SK-N-SH (cell line): ENCODE data around the gene POLDIP3. TPM values are rescaled to one million over a fixed set of nuclear protein-coding genes. Genes with fewer than 3 reads are reported as not detected.

ENCODE experiments used
- CTCF ChIA-PET: fragments of 300-600, 350-600 bp; formaldehyde crosslinking; extraction: SDS; loops from one replicate; lab custom pipeline; 2021; lab: Yijun Ruan, JAX
- POLR2A ChIA-PET: fragments of 350-600 bp; sonication (Branson Sonifier 250); formaldehyde crosslinking; extraction: SDS; loops from one replicate; lab custom pipeline; 2020; ENCODE audit warnings: antibody characterized with exemption, inconsistent platforms; lab: Yijun Ruan, JAX
- DNase-seq: peaks from one replicate; pipeline ENCODE4 v3.0.0; 2012
- H2AFZ ChIP-seq: fragments of 200-600 bp; sonication (generic); 2 replicates; pipeline ENCODE4 v1.8.1; 2016; ENCODE audit warnings: antibody characterized with exemption, mild to moderate bottlenecking, low read depth
- H3F3A ChIP-seq: fragments of 200-600 bp; sonication (generic); replicated peaks from 2 replicates; pipeline ENCODE3; 2016; ENCODE audit warnings: antibody characterized with exemption, mild to moderate bottlenecking; ENCODE audit not compliant: insufficient read depth
- H3K27ac ChIP-seq, 2 experiments: fragments of 200-500 bp in 1 of 2; fragments of 200-600 bp in 1 of 2; sonication (Bioruptor generic) in 1 of 2; sonication (generic), shearing (Covaris generic) in 1 of 2; 2 replicates each; pipeline versions ENCODE4 v1.5.1 to v1.6.1; 2014 to 2016; ENCODE audit warnings: low read depth in 2 of 2, inconsistent platforms in 1 of 2, low read length in 1 of 2, mild to moderate bottlenecking in 1 of 2, mixed read lengths in 1 of 2
- H3K27me3 ChIP-seq: fragments of 200-600 bp; sonication (generic), shearing (Covaris generic); 2 replicates; pipeline ENCODE4 v1.6.1; 2016; ENCODE audit warnings: mixed run types; ENCODE audit not compliant: insufficient read depth
- H3K36me3 ChIP-seq, 2 experiments: fragments of 200-500 bp in 1 of 2; fragments of 200-600 bp in 1 of 2; sonication (Bioruptor generic) in 1 of 2; sonication (generic) in 1 of 2; replicated peaks in 1 of 2; 2 replicates each; pipeline versions ENCODE3 to v1.5.1; 2014 to 2016; ENCODE audit warnings: low read length in 1 of 2, mild to moderate bottlenecking in 1 of 2; ENCODE audit not compliant: insufficient read depth in 2 of 2, control insufficient read depth in 1 of 2
- H3K4me1 ChIP-seq, 2 experiments: fragments of 200-500 bp in 1 of 2; fragments of 200-600 bp in 1 of 2; sonication (Bioruptor generic) in 1 of 2; sonication (generic), shearing (Covaris generic) in 1 of 2; 2 replicates each; pipeline versions ENCODE4 v1.5.1 to v1.6.1; 2014 to 2016; ENCODE audit warnings: low read depth in 1 of 2, low read length in 1 of 2, mixed run types in 1 of 2; ENCODE audit not compliant: insufficient read depth in 2 of 2, control insufficient read depth in 1 of 2
- H3K4me2 ChIP-seq: fragments of 200-600 bp; sonication (generic), shearing (Covaris generic); 2 replicates; pipeline ENCODE4 v1.6.1; 2017; ENCODE audit warnings: mixed run types
- H3K4me3 ChIP-seq, 2 experiments: fragments of 200-500 bp in 1 of 2; fragments of 200-600 bp in 1 of 2; sonication (Bioruptor generic) in 1 of 2; sonication (generic), shearing (Covaris generic) in 1 of 2; 2 replicates each; pipeline versions ENCODE4 v1.5.1 to v1.8.1; 2014 to 2016; ENCODE audit warnings: low read depth in 2 of 2, inconsistent platforms in 1 of 2, low read length in 1 of 2, mild to moderate bottlenecking in 1 of 2, mixed read lengths in 1 of 2, moderate library complexity in 1 of 2
- H3K79me2 ChIP-seq: fragments of 200-600 bp; sonication (generic); 2 replicates; pipeline ENCODE4 v1.8.1; 2017; ENCODE audit warnings: mild to moderate bottlenecking; ENCODE audit not compliant: insufficient read depth
- H3K9ac ChIP-seq: fragments of 200-600 bp; sonication (generic); 2 replicates; pipeline ENCODE4 v1.6.1; 2017; ENCODE audit warnings: mixed run types
- H3K9me2 ChIP-seq: fragments of 200-600 bp; sonication (generic); 2 replicates; pipeline ENCODE4 v1.6.1; 2017; ENCODE audit warnings: mixed run types
- H3K9me3 ChIP-seq: fragments of 200-600 bp; sonication (generic); 2 replicates; pipeline ENCODE4 v1.6.1; 2017; ENCODE audit warnings: mixed run types, mild to moderate bottlenecking, moderate library complexity
- H4K20me1 ChIP-seq: fragments of 200-600 bp; sonication (generic); 2 replicates; pipeline ENCODE4 v1.6.1; 2017; ENCODE audit warnings: mild to moderate bottlenecking, mixed run types; ENCODE audit not compliant: insufficient read depth
- ELF1 ChIP-seq: IDR thresholded peaks from 2 replicates; pipeline ENCODE4 v1.4.0; 2012
- GABPA ChIP-seq: IDR thresholded peaks from 2 replicates; pipeline ENCODE4 v1.4.0; 2012; ENCODE audit warnings: low read depth, mild to moderate bottlenecking
- JUND ChIP-seq: IDR thresholded peaks from 2 replicates; pipeline ENCODE4 v1.4.0; 2012
- MEF2A ChIP-seq: IDR thresholded peaks from 2 replicates; pipeline ENCODE4 v1.4.0; 2012; ENCODE audit warnings: low read depth, borderline replicate concordance
- MXI1 ChIP-seq: IDR thresholded peaks from 2 replicates; pipeline ENCODE4 v1.6.1; 2012; ENCODE audit warnings: mild to moderate bottlenecking, low read depth, low read length, improper control_type of control experiment
- NFIC ChIP-seq: IDR thresholded peaks from 2 replicates; pipeline ENCODE4 v1.4.0; 2012; ENCODE audit warnings: borderline replicate concordance
- NRF1 ChIP-seq: IDR thresholded peaks from 2 replicates; pipeline ENCODE4 v1.6.1; 2012; ENCODE audit warnings: low read depth, mild to moderate bottlenecking, low read length
- POLR2AphosphoS5 ChIP-seq: IDR thresholded peaks from 2 replicates; pipeline ENCODE4 v1.6.1; 2012; ENCODE audit warnings: low read depth, low read length
- RAD21 ChIP-seq: IDR thresholded peaks from 2 replicates; pipeline ENCODE4 v1.6.1; 2012; ENCODE audit warnings: mild to moderate bottlenecking, low read length
- RCOR1 ChIP-seq: fragments of 150-350 bp; IDR thresholded peaks from 2 replicates; pipeline ENCODE4 v1.6.1; 2017; ENCODE audit warnings: antibody characterized with exemption, low read length
- SIN3A ChIP-seq: IDR thresholded peaks from 2 replicates; pipeline ENCODE4 v1.6.1; 2012; ENCODE audit warnings: low read depth, mild to moderate bottlenecking, low read length, moderate library complexity, borderline replicate concordance
- TAF1 ChIP-seq: IDR thresholded peaks from 2 replicates; pipeline ENCODE4 v1.6.1; 2012; ENCODE audit warnings: low read depth, mild to moderate bottlenecking, low read length, moderate library complexity, borderline replicate concordance
- TCF12 ChIP-seq: IDR thresholded peaks from 2 replicates; pipeline ENCODE4 v1.4.0; 2012
- TEAD4 ChIP-seq: IDR thresholded peaks from 2 replicates; pipeline ENCODE4 v1.4.0; 2012; ENCODE audit warnings: mild to moderate bottlenecking, borderline replicate concordance; ENCODE audit not compliant: insufficient read depth
- YY1 ChIP-seq: IDR thresholded peaks from 2 replicates; pipeline ENCODE4 v1.4.0; 2012; ENCODE audit warnings: low read depth, mild to moderate bottlenecking
- WGBS: methylation state at CpG from one replicate; pipeline ENCODE4 v1.1.6; 2017; ENCODE audit warnings: low lambda C conversion rate; 5-methylcytosine and 5-hydroxymethylcytosine counted together
- polyA plus RNA-seq, 3 experiments: library from polyadenylated mRNA; depleted of rRNA; stranded (reverse); fragments of >200 nt; gene quantifications; 2 replicates each; pipeline ENCODE4 v1.2.3, GENCODE V29; 2012
- TF ChIP-seq, protein P1 (sequence below): IDR thresholded peaks from 2 replicates; pipeline ENCODE4 v1.4.0; 2012; ENCODE audit warnings: low read depth
- TF ChIP-seq, protein P2 (sequence below): IDR thresholded peaks from 2 replicates; pipeline ENCODE4; 2012
- TF ChIP-seq, protein P3 (sequence below): fragments of 150-350 bp; IDR thresholded peaks from 2 replicates; pipeline ENCODE4 v1.6.1; 2017; ENCODE audit warnings: antibody characterized with exemption, low read length, low read depth, borderline replicate concordance

The POLDIP3 gene
- polyA plus RNA-seq, 1 of the 3 experiments (the other 2 are of a cell fraction) = 18.8 TPM

DNA sequence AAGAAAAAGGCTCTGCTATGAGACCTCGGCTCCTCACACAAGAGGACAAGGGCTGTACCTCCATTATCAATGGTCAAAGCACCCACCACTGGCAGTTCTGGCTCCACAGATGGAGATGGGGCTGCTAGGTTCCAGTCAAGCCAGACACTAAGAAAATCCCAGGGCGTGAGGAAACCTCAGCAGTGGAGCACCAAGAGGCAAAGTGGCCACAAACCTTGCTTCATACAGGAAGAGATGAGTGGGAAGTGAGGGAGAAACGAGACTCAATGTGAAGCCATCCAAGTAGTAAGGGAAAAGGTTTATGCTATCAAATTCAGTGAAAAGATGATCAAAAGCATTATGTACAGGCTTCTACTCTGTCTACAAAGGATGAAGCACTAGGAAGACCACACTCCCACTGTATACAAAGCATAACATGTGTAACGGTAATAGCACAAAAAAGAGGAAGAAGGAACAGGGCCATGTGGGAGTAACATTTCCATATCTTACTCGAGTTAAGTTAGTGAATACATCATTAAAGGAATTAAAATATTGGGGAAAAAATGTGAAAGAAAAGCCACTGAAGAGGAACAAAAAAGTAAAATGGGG is 27.0 kb downstream of the POLDIP3 start:
- DNase-seq = no peak
- no peaks in the 10 kb centered on the region for H3K9me3 ChIP-seq
- CTCF ChIA-PET = no interaction called here
- no peak for TF ChIP-seq YY1
- TF ChIP-seq JUND = no peak
- TF ChIP-seq RCOR1 = no peak
- TF ChIP-seq POLR2AphosphoS5 = no peak
- no peak for TF ChIP-seq RAD21
- TF ChIP-seq, all 33 proteins: peak for 0
- H3K9me2 ChIP-seq = no peaks in the 10 kb centered on the region
- H3K4me3 ChIP-seq = no peak overlapping the region
- H3K36me3 ChIP-seq = peaks cover 2 to 32% of the 10 kb centered on the region in 2 experiments
- POLR2A ChIA-PET = no interaction called here
- no peaks in the 10 kb centered on the region for H3K79me2 ChIP-seq
- no peaks in the 10 kb centered on the region for H4K20me1 ChIP-seq
- no peak overlapping the region for H3K4me2 ChIP-seq
- no peak overlapping the region for H2AFZ ChIP-seq
- no peaks in the 10 kb centered on the region for H3K4me1 ChIP-seq
- WGBS = 95% methylated on average over 4 of the region's 5 CpGs
- no peak overlapping the region for H3K27ac ChIP-seq
- no peaks in the 10 kb centered on the region for H3K27me3 ChIP-seq
- H3F3A ChIP-seq = no peaks in the 10 kb centered on the region
- no peak overlapping the region for H3K9ac ChIP-seq

DNA sequence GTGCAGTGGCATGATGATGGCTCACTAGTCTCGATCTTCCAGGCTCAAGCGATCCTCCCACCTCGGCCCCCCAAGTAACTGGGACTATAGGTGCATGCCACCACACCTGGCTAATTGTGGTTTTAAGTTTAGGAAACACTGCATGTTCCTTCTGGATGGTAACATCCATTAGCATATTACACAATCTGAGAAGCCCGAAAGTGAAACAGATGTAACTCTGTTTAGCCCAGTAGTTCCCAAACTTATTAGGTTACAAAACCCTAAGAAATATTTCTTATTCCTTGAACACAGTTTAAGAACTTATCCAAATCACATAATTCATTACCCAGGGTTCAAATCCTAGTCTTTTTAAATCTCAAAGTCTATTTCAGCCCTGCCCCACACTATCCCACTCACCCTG is 28.3 kb downstream of the POLDIP3 start:
- Histone ChIP-seq H3K9me2 (no peaks in the 10 kb centered on the region), H3F3A (no peaks in the 10 kb centered on the region), H3K27ac (no peak overlapping the region), H3K9me3 (no peaks in the 10 kb centered on the region), H3K4me1 (no peaks in the 10 kb centered on the region), H3K9ac (no peak overlapping the region), H3K79me2 (no peaks in the 10 kb centered on the region), H3K27me3 (no peaks in the 10 kb centered on the region), H4K20me1 (no peaks in the 10 kb centered on the region), H2AFZ (no peak overlapping the region), H3K4me3 (no peak overlapping the region), H3K4me2 (no peak overlapping the region), H3K36me3 (peaks cover 2 to 28% of the 10 kb centered on the region in 2 experiments)
- DNase-seq = no peak
- TF ChIP-seq MXI1 (no peak), TCF12 (no peak), ELF1 (no peak), RAD21 (no peak), TAF1 (no peak), JUND (no peak), GABPA (no peak), NRF1 (no peak), MEF2A (no peak), NFIC (no peak), RCOR1 (no peak), TEAD4 (no peak), SIN3A (no peak)
- TF ChIP-seq, protein P1, sequence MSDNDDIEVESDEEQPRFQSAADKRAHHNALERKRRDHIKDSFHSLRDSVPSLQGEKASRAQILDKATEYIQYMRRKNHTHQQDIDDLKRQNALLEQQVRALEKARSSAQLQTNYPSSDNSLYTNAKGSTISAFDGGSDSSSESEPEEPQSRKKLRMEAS = no peak
- TF ChIP-seq, protein P2, sequence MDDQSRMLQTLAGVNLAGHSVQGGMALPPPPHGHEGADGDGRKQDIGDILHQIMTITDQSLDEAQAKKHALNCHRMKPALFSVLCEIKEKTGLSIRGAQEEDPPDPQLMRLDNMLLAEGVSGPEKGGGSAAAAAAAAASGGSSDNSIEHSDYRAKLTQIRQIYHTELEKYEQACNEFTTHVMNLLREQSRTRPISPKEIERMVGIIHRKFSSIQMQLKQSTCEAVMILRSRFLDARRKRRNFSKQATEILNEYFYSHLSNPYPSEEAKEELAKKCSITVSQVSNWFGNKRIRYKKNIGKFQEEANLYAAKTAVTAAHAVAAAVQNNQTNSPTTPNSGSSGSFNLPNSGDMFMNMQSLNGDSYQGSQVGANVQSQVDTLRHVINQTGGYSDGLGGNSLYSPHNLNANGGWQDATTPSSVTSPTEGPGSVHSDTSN = no peak
- TF ChIP-seq, protein P3, sequence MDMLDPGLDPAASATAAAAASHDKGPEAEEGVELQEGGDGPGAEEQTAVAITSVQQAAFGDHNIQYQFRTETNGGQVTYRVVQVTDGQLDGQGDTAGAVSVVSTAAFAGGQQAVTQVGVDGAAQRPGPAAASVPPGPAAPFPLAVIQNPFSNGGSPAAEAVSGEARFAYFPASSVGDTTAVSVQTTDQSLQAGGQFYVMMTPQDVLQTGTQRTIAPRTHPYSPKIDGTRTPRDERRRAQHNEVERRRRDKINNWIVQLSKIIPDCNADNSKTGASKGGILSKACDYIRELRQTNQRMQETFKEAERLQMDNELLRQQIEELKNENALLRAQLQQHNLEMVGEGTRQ = no peak
- ChIA-PET POLR2A (no interaction called here), CTCF (no interaction called here)
- 87% methylated on average over 4 of the region's 4 CpGs for WGBS
